Measurements from ENCODE around the gene SBF2. TPM values are rescaled to one million over a fixed set of nuclear protein-coding genes. Genes with fewer than 3 reads are reported as not detected.

SBF2 gene
- total and polyA plus RNA-seq, 2 of the 13 experiments (the other 11 are each of a cell fraction or from before 2014, with no cell fraction given) = 24.0 to 45.8 TPM

- H2AFZ ChIP-seq (ENCODE audit: low read length) = no peak overlapping the region
- 93% methylated on average over 4 of the region's 4 CpGs for WGBS (ENCODE audit: low lambda C conversion rate)
- no peak for TF ChIP-seq PAWR (CRISPR knock-in tag; IDR thresholded peaks at IDR 0.05; ENCODE audit: borderline replicate concordance)
- no peak for TF ChIP-seq NCOR1 (IDR thresholded peaks at IDR 0.05; ENCODE audit: borderline replicate concordance, low read length)
- no peak for TF ChIP-seq ATF5 (CRISPR knock-in tag; IDR thresholded peaks at IDR 0.05; ENCODE audit: low read depth)
- TF ChIP-seq ZNF275 (CRISPR knock-in tag; IDR thresholded peaks at IDR 0.05; ENCODE audit: borderline replicate concordance) = no peak
- no peak for TF ChIP-seq NPAS2 (CRISPR knock-in tag; IDR thresholded peaks at IDR 0.05; ENCODE audit: borderline replicate concordance)
- no peak for TF ChIP-seq NFIC (IDR thresholded peaks at IDR 0.05; ENCODE audit: low read length)
- no peak for TF ChIP-seq WIZ (CRISPR knock-in tag; IDR thresholded peaks at IDR 0.05)
- TF ChIP-seq CBX2 (IDR thresholded peaks at IDR 0.05; ENCODE audit: low read depth, low read length) = no peak
- TF ChIP-seq CBX2 (CRISPR knock-in tag; IDR thresholded peaks at IDR 0.05; ENCODE audit: low read depth) = no peak
- no peak for TF ChIP-seq HBP1 (CRISPR knock-in tag; IDR thresholded peaks at IDR 0.05; ENCODE audit: low read depth)
- TF ChIP-seq NR2F1 (CRISPR knock-in tag; IDR thresholded peaks at IDR 0.05) = no peak
- TF ChIP-seq HDAC1 (CRISPR knock-in tag; IDR thresholded peaks at IDR 0.05) = no peak
- TF ChIP-seq ZNF224 (CRISPR knock-in tag; IDR thresholded peaks at IDR 0.05) = no peak
- no peak for TF ChIP-seq SOX5 (CRISPR knock-in tag; IDR thresholded peaks at IDR 0.05; ENCODE audit: borderline replicate concordance)
- TF ChIP-seq, protein P1, sequence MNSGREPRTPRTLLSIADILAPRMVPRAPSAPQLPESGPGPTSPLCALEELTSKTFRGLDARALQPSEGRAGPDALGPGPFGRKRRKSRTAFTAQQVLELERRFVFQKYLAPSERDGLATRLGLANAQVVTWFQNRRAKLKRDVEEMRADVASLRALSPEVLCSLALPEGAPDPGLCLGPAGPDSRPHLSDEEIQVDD (CRISPR knock-in tag; IDR thresholded peaks at IDR 0.05; ENCODE audit: borderline replicate concordance) = no peak
- TF ChIP-seq MAFF (IDR thresholded peaks at IDR 0.05; ENCODE audit: low read depth, low read length) = no peak
- no peak for TF ChIP-seq SRF (IDR thresholded peaks at IDR 0.05; ENCODE audit: low read depth, low read length)
- TF ChIP-seq, protein P2, sequence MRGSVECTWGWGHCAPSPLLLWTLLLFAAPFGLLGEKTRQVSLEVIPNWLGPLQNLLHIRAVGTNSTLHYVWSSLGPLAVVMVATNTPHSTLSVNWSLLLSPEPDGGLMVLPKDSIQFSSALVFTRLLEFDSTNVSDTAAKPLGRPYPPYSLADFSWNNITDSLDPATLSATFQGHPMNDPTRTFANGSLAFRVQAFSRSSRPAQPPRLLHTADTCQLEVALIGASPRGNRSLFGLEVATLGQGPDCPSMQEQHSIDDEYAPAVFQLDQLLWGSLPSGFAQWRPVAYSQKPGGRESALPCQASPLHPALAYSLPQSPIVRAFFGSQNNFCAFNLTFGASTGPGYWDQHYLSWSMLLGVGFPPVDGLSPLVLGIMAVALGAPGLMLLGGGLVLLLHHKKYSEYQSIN (CRISPR knock-in tag; IDR thresholded peaks at IDR 0.05; ENCODE audit: borderline replicate concordance) = no peak
- no peak for TF ChIP-seq SMARCC2 (IDR thresholded peaks at IDR 0.05)
- TF ChIP-seq SMYD3 (CRISPR knock-in tag; IDR thresholded peaks at IDR 0.05) = no peak
- TF ChIP-seq ZNF558 (CRISPR knock-in tag; IDR thresholded peaks at IDR 0.05; ENCODE audit: borderline replicate concordance) = no peak
- ATAC-seq (no peak), FAIRE-seq (no peak), DNase-seq (ENCODE audit: low spot score) (no peak)
- H3K27ac ChIP-seq (ENCODE audit: extremely low read length, insufficient read depth, low read length) = no peak overlapping the region
- no peak overlapping the region for H3K9ac ChIP-seq (ENCODE audit: insufficient read depth, low read depth, low read length)
- intact Hi-C loops (cut with micrococcal nuclease; ENCODE audit: unreplicated experiment) = no loop called here
- in situ Hi-C loops (cut with HindIII; ENCODE audit: extremely low pct_ligation_motif_present, low pct_unique_long_range_greater_than_20kb) = no loop called here
- no peaks in the 10 kb centered on the region for H4K20me1 ChIP-seq (ENCODE audit: insufficient read depth, low read length)
- H3K79me2 ChIP-seq (ENCODE audit: insufficient read depth, low read length) = no peaks in the 10 kb centered on the region
- no peaks in the 10 kb centered on the region for H3K27me3 ChIP-seq (ENCODE audit: control insufficient read depth in 1 of 2, insufficient read depth in 2 of 2, low read length in 2 of 2)
- BruUV-seq (replicated peaks) = no TSS peak
- H3K4me1 ChIP-seq (ENCODE audit: insufficient read depth, low read length) = peaks cover 22% of the 10 kb centered on the region
- H3K4me3 ChIP-seq (replicated peaks in 1 of 3; ENCODE audit: insufficient read depth in 1 of 3, low read depth in 2 of 3, low read length in 3 of 3) = no peak overlapping the region
- H3K9me3 ChIP-seq (ENCODE audit: low read length) = no peaks in the 10 kb centered on the region
- ChIA-PET CTCF (ENCODE audit: low intra/inter-chr PET ratio, low total read pairs) (no interaction called here), POLR2A (interaction anchor here (0.6 kb wide), 1 partner anchor 10 kb away, joined by 3 read pairs; no protein-coding TSS in a partner anchor)
- H3K4me2 ChIP-seq (ENCODE audit: low read depth, low read length) = no peak overlapping the region
- no peaks in the 10 kb centered on the region for H3K36me3 ChIP-seq (replicated peaks in 1 of 2; ENCODE audit: control insufficient read depth in 1 of 2, insufficient read depth in 2 of 2, low read length in 2 of 2)
Measured at GRCh38 chr11:9922806-9923205, 371.2 kb downstream of the SBF2 start.
